Measurements from ENCODE around the gene GPR137.

Gene GPR137

DNA sequence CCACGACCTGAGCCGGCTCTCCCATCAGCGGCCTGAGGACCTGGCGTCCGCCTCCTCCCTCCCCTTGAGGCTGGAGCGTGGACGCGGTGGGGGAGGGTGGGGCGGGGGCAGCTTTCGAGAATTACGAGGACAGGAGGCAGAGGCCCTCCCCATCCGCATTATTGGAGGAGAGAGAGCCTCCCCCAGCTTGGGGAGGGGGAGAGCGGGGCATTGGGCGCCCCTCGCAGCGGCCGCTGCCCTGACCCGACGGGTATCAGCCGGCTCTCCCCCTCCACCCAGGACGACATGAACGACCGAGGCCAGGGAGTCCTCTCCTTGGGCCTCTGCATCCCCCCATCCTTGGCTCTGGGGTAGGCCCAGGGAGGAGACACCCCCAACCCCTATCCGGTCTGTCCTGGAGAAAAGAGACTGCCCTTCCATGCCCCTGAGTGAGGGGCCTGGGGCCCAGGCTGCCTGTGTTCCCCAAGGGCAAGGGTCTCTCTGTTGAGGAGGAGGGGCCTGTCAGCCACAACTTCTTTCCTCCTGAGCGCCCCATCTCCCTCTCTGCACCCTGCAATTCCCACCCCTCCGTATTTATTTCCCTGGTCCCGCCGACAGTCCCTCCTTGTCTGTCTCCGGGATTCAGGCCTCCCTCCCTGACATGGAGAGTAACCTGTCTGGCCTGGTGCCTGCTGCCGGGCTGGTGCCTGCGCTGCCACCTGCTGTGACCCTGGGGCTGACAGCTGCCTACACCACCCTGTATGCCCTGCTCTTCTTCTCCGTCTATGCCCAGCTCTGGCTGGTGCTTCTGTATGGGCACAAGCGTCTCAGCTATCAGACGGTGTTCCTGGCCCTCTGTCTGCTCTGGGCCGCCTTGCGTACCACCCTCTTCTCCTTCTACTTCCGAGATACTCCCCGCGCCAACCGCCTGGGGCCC lies 495 bp downstream of the GPR137 start:
- DNase-seq (ENCODE audit: low spot score) = no peak

DNA sequence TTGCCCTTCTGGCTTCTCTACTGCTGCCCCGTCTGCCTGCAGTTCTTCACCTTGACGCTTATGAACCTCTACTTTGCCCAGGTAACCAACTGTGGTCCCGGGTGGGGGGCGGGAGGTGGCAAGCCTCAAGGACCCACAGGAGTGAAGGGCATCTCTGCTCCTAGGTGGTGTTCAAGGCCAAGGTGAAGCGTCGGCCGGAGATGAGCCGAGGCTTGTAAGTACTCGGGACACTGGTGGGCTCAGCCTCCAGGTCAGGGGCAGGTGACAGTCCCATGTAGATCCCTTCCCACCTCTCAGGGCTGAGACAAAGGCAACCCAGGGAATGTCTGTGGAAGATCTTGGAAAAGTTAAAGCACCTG lies 1.1 kb downstream of the GPR137 start:
- no peak for DNase-seq (ENCODE audit: low spot score)

DNA sequence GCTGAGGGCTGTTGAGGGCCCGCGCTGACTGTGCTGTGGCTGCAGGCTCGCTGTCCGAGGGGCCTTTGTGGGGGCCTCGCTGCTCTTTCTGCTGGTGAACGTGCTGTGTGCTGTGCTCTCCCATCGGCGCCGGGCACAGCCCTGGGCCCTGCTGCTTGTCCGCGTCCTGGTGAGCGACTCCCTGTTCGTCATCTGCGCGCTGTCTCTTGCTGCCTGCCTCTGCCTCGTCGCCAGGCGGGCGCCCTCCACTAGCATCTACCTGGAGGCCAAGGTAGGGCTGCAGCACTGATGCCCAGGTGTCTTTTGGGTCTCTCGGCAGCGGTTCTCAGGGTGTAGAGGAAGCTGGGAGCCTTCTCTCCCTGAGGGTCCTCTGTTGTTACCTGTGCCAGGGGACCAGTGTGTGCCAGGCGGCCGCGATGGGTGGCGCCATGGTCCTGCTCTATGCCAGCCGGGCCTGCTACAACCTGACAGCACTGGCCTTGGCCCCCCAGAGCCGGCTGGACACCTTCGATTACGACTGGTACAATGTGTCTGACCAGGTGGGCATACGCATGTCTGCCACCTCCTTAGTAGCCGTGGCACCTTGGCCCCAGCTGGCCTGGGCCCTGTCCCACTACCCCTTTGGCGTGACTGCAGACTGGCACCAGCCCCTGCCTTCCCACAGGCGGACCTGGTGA lies 2.2 kb downstream of the GPR137 start:
- DNase-seq (ENCODE audit: low spot score) = no peak

DNA sequence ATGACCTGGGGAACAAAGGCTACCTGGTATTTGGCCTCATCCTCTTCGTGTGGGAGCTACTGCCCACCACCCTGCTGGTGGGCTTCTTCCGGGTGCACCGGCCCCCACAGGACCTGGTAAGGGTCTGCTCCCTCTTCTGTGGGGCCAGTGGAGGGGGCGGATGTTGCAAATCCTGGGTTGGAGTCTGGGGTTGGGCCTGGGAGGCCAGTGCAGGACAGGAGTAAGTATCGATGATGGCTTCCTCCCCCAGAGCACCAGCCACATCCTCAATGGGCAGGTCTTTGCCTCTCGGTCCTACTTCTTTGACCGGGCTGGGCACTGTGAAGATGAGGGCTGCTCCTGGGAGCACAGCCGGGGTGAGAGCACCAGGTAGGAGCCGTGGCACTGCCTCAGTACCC lies 2.7 kb downstream of the GPR137 start:
- DNase-seq (ENCODE audit: low spot score) = no peak

DNA sequence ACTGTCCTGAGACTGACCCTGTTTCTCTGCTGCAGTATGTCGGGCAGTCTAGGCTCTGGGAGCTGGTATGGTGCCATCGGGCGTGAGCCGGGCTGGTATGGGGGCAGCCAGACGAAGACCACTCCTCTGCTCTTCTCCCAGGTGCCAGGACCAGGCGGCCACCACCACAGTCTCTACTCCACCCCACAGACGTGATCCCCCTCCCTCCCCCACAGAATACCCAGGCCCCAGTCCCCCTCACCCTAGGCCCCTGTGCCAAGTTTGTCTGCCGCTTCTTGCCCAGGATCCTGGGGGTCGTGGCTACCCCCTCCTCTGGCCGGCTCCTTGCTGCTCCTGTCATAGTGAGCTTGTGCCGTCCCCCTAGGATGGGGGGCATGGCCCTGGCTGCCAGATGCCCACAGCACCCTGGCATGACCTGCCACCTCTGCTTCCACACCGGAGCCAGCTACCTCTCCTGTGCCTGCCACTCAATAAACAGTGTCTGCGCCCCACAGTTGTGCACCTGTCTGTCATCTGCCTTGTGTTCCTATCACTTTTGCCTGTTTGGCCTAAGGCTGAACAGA lies 3.4 kb downstream of the GPR137 start:
- DNase-seq (ENCODE audit: low spot score) = no peak

DNA sequence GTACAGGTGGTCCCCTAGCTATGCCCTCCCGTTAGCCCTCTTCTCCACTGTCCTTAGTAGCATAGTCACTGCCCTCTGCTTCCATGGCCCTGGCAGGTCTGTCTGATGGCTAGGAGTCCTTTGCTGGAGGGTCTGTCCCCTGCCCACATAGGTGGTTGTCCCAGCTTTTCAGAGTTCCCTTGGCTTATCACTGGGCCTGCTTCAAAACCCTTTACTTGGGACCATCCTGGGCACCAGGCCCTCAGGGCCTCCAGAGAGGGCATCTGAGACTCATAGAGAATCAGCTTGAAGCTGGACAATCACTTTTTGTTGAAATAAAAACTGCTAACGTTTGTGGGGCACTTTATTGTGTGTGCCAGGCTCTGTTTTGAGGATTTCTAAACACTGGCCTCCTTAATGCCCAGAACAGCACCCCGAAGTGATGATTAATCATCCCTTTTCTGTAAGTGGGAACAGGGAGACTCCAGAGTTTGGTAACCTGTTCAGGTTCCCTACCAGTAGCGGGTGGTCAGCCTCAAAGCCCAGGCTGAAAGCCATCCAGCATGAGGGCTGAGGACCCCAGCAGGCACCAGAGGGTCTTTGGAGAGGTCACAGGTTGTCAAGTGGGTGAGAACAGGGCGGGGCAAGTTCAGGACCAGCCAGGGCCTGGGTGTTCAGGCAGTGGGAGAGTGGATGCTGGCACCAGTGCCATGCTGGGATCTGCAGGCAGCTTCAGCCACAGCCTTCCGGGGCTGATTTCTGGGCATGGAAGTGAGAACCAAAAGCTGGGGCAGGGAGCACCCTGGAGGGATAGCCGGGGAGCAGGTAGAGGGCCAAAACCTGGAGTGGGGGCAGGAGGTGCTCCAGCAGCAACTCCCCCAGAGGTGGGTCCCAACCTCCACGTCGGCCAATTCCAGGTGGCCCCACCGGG lies 5.0 kb downstream of the GPR137 start:
- DNase-seq (ENCODE audit: low spot score) = no peak

DNA sequence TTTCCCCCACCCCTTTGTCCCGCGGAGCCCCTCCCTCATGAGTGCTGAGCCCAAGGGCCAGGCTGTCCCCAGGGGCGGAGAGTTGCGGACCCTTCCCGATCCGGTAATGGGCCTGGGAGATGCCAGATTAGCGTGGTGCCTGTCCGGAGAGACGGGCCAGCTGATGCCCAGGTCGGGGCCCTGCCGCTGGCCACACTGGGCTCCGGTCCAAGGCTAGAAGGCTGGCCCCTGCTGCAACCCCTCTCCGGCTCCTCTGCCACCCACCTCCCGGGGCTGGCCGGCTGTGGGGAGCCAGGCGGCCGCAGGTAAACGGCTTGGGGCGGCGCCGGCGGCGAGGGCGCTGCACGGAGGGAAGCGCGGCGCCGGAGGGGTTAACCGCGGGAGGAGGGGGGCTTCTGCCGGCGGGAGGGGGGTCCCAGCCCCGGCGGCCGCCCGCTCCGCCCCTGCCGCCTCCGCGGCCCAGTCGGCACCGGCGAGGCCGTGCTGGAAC lies 5.7 kb downstream of the GPR137 start, which contains the start of gene KCNK4:
TSS of gene KCNK4 (plus strand) at position 41 of the 490 bp plus-strand sequence. CDS start 1,717 bp downstream, outside the sequence.
- no peak for DNase-seq (ENCODE audit: low spot score)

DNA sequence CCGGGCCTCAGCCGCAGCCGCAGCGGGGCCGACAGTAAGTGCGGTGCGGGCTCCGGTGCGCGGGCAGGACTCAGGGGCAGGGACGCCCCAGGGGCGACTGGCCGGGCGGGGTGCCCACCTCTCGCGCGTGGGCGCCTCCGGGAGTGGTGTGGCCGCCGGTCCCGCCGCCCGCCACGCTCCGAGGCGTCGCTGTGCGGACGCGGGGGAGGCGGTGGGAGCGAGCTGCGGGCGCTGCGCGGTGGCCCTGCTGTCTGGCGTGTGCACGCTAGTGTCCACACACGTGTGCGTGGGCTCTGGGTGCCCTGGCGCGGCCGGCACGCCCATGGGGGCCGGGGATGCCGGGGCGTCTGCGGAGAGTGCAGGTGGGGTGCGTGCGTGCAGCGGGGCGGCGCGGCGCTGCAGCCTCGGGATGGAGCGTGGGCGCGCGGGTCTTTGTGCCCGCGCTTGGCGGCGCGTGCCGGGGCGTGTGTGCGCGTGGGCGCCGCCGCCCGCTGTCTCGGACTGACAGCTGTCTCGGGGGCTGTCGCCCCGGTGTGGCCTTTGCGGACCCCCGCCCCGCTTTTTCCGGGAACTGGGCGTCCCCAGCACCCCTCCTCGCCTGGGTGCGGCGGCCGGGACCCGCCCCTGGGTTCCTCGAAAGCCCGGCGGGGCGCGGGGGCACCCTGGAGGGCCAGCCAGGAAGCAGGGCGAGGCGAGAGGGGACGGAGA lies 6.3 kb downstream of the GPR137 start:
- no peak for DNase-seq (ENCODE audit: low spot score)

DNA sequence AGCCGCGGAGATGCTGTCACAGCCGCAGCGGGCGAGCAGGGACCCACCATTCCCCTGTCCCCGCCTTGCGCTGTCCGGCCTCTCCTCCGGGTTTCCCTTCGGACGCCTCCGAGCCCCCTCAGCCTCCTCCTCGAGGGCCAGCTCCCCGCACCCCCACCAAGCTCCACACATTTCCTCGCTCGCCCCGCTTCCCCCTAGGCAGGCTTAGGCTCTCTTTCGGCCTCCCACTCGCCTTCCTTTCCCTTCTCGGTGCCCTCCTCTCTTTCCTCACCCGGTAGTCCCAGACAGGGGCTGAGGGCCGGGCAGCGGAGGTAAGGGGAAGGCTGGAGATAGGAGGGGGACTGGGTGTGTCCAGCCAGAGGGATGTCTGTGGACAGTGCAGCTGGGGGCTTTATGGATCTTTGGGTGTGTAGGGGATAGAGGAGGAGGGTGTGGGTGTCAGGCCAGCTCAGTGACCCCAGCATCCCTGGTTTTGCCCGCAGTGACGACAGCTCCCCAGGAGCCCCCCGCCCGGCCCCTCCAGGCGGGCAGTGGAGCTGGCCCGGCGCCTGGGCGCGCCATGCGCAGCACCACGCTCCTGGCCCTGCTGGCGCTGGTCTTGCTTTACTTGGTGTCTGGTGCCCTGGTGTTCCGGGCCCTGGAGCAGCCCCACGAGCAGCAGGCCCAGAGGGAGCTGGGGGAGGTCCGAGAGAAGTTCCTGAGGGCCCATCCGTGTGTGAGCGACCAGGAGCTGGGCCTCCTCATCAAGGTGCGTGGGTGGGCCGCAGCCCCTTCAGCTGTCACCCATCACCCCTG lies 7.0 kb downstream of the GPR137 start:
- no peak for DNase-seq (ENCODE audit: low spot score)

DNA sequence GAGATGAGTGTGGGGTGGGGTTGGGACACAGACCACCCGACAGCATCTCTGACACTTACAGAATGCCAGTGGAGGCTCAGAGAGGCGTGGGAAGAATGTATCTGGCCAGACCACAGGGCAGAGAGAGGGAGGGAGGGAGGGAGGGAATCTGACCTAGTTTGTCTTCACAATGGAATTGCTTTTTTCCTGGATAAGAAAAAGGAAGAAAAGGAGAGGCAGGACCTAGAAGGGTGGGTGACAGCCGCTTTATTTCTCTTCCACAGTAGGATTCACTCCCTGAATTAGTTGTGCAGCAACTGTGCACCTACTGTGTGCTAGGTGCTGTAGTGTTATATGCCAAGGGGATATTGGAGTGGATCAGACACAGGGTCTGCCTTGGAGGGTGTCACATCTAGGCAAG lies 9.1 kb downstream of the GPR137 start:
- no peak for DNase-seq (ENCODE audit: low spot score)

DNA sequence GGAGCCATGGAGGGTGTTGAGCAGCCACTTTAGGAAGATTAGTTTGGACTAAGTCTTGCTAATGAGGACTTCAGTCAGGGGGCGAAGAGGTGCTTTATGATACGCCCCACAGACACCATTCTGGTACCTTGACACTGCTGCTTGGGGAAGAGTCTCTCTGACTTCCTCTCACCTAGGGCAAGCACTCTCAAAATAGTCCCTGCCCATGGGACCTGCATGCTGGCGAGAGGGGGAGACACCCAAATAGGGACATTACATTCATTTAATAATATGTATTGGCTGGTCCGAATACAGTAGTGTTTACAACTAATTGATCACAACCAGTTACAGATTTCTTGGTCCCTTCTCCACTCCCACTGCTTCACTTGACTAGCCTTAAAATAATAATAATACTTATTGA lies 10.1 kb downstream of the GPR137 start:
- no peak for DNase-seq (ENCODE audit: low spot score)

DNA sequence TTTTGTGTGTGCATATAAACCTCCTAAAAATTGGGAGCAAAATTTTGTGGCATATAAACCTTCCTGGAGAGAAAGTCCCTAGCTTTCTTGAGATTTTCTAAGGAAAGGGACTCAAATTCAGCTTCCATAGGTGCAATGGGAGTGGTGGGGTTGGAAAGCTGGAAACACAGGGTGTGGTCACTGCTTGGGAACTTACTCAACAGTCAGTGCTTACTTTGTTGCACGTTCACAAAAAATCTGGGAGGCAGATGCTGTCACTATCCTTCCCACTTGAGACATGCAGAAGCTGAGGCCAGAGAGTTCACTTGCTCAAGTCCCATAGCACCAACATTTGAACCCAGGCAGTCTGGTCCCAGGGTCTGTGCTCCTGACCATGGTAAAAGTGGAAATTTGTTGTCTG lies 10.6 kb downstream of the GPR137 start:
- DNase-seq (ENCODE audit: low spot score) = no peak

DNA sequence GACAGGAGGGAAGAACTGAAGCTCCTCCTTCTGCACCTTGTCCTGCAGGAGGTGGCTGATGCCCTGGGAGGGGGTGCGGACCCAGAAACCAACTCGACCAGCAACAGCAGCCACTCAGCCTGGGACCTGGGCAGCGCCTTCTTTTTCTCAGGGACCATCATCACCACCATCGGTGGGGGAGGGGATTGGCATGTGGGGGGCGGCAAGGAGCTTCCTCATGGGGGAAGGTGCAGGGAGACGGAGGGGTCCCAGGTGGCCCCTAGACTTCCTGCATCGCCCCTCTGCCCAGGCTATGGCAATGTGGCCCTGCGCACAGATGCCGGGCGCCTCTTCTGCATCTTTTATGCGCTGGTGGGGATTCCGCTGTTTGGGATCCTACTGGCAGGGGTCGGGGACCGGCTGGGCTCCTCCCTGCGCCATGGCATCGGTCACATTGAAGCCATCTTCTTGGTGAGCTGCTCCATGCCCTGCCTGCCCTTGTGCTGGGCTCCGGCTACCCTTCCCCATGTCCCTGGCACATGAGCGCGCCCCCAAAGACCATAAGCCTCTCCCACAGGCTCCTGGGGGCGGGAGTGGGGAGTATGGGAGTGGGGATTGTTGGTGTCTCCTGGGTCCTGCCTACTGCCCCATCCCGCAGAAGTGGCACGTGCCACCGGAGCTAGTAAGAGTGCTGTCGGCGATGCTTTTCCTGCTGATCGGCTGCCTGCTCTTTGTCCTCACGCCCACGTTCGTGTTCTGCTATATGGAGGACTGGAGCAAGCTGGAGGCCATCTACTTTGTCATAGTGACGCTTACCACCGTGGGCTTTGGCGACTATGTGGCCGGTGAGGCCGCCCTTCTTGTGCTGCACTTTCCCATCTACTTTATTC lies 11.4 kb downstream of the GPR137 start:
- DNase-seq (ENCODE audit: low spot score) = no peak

DNA sequence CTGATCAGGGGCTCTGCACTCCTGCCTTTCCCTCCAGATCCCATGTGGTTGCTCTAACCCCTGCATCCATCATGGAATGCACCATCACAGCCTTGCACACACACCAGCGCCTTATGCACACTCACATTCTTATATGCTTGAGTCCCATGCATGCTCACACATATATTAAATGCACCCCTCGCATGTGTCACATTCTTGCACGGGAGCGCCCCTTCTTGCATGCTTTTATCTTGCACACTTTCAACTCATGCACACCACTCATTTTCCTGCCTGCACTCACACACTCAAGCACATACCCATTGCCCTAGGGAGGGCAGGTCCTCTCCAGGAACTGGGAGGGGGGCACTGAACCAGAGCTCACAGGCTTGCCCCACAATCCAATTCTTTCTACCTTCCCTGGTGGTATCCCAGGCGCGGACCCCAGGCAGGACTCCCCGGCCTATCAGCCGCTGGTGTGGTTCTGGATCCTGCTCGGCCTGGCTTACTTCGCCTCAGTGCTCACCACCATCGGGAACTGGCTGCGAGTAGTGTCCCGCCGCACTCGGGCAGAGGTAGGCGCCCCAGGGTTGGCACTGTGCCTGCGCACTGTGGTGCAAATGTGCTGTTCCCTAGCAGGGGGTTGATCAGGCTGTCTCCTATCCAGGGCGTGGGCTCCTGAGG lies 12.2 kb downstream of the GPR137 start:
- DNase-seq (ENCODE audit: low spot score) = no peak

DNA sequence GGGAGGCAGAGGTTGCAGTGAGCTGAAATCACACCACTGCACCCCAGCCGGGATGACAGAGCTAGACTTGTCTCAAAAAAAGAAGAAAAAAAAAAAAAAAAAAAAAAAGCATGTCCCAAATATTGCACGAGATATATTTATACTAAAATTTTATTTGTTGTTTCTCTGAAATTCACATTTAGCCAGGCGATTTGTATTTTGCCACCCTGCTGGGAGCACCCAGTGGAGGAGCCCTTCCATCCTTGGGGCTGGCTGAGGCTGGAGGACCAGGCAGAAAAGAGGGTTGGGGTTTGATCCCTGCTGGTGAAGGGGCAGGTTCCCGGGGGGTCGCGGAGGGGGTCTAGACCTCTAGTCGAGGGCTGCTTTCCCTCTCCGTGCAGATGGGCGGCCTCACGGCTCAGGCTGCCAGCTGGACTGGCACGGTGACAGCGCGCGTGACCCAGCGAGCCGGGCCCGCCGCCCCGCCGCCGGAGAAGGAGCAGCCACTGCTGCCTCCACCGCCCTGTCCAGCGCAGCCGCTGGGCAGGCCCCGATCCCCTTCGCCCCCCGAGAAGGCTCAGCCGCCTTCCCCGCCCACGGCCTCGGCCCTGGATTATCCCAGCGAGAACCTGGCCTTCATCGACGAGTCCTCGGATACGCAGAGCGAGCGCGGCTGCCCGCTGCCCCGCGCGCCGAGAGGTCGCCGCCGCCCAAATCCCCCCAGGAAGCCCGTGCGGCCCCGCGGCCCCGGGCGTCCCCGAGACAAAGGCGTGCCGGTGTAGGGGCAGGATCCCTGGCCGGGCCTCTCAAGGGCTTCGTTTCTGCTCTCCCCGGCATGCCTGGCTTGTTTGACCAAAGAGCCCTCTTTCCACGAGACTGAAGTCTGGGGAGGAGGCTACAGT lies 13.6 kb downstream of the GPR137 start:
- no peak for DNase-seq (ENCODE audit: low spot score)

DNA sequence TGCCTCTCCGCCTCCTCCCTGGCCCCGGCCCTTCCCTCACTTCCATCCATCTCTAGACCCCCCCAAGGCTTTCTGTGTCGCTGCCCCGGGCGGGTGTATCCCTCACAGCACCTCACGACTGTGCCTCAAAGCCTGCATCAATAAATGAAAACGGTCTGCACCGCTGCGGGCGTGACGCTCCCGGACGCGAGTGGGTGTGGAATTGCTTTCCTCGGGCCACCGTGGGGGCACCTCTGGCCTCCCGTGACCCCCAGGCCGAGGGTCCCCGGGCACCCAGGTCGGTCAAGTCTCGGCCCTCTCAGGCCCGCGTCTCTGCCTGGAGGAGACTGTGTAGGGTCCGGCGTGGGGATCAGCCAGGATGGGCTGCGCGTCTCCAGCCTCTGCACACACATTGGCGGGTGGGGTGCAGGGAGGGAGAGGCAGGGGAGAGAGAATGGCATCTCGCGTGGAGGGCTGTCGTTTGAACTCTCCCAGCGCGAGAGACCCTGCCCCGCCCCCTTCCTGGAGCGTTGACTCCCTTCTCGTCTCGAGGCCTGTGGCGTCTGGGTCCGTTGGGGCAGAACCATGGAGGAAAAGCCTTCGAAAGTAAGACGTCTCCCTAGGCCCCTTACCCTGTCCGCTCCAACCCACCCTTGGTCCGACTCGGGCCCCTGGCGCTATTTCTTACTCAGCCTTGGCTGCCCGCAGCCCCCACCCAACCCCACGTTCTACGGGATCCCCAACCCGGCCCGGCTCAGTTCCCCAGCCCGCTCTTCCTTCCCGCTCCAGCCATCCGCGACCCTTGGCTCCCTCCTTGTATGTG lies 14.4 kb downstream of the GPR137 start, which contains the start of gene CATSPERZ:
TSS of gene CATSPERZ (plus strand) at position 512 of the 802 bp plus-strand sequence. CDS start at position 565, 53 bp downstream.
- no peak for DNase-seq (ENCODE audit: low spot score)

All from SK-N-DZ (cell line).